Left ventricle myocardium inferior (tissue), 1 donor: ENCODE results near the gene BRWD1. TPM values are rescaled to one million over a fixed set of nuclear protein-coding genes. Genes with fewer than 3 reads are reported as not detected.

Source experiments
- DNase-seq: peaks from one replicate; pipeline ENCODE4 v3.0.0-alpha.2; 2020
- H3K27ac ChIP-seq: fragments of 200-600 bp; replicated peaks from 2 replicates; pipeline ENCODE4 v1.8.0; 2021
- H3K27me3 ChIP-seq: fragments of 200-600 bp; 2 replicates; pipeline ENCODE4 v1.8.0; 2021; ENCODE audit warnings: low read depth
- H3K36me3 ChIP-seq: fragments of 200-600 bp; 2 replicates; pipeline ENCODE4 v1.8.0; 2021
- H3K4me1 ChIP-seq: fragments of 200-600 bp; 2 replicates; pipeline ENCODE4 v1.8.0; 2021
- H3K4me3 ChIP-seq: fragments of 200-600 bp; 2 replicates; pipeline ENCODE4 v1.8.0; 2021; ENCODE audit warnings: mild to moderate bottlenecking, moderate library complexity
- H3K9me3 ChIP-seq: fragments of 200-600 bp; replicated peaks from 2 replicates; pipeline ENCODE4 v1.8.0; 2021
- intact Hi-C: fragments of 100-400 bp; cut with micrococcal nuclease; formaldehyde crosslinking; loops from one replicate; pipeline ENCODE4 v1.11.0; 2022
- total RNA-seq: library from RNA; stranded (reverse); fragmentation: NEBNext Ultra II Directional; extraction: Animal tissue kit (Norgen Biotek cat#: 25700); gene quantifications from one replicate; pipeline ENCODE4 v1.2.1, GENCODE V29; 2021
- TF ChIP-seq, protein P1 (sequence below): fragments of 200-600 bp; IDR thresholded peaks from 2 replicates; pipeline ENCODE4 v1.8.0; 2021; ENCODE audit warnings: antibody characterized with exemption, mild to moderate bottlenecking, borderline replicate concordance
- donor health status: DM: no; HTN: yes; CAD: no; lungs with severe emphysema.

Gene BRWD1
- total RNA-seq, 1 donor from 2014 or later = 34.9 TPM

GRCh38 chr21:39183272-39184049 is 130.0 kb downstream of the BRWD1 start, which contains the start of gene PSMG1:
Gene PSMG1, minus strand, starts transcription at chr21:39183451. Its CDS starts 66 bp downstream, at chr21:39183385.
- TF ChIP-seq, protein P1, sequence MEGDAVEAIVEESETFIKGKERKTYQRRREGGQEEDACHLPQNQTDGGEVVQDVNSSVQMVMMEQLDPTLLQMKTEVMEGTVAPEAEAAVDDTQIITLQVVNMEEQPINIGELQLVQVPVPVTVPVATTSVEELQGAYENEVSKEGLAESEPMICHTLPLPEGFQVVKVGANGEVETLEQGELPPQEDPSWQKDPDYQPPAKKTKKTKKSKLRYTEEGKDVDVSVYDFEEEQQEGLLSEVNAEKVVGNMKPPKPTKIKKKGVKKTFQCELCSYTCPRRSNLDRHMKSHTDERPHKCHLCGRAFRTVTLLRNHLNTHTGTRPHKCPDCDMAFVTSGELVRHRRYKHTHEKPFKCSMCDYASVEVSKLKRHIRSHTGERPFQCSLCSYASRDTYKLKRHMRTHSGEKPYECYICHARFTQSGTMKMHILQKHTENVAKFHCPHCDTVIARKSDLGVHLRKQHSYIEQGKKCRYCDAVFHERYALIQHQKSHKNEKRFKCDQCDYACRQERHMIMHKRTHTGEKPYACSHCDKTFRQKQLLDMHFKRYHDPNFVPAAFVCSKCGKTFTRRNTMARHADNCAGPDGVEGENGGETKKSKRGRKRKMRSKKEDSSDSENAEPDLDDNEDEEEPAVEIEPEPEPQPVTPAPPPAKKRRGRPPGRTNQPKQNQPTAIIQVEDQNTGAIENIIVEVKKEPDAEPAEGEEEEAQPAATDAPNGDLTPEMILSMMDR = no peak
- DNase-seq = peak; percentile 96

GRCh38 chr21:39182484-39183271 is 130.8 kb downstream of the BRWD1 start:
- Histone ChIP-seq H3K36me3 (peaks cover 2% of the 10 kb centered on the region), H3K9me3 (no peaks in the 10 kb centered on the region), H3K27me3 (no peaks in the 10 kb centered on the region), H3K4me3 (peak overlapping the region; percentile 84), H3K4me1 (peaks cover 32% of the 10 kb centered on the region), H3K27ac (peak overlapping the region; percentile 95)
- DNase-seq = no peak
- intact Hi-C loops = no loop called here
- TF ChIP-seq, protein P1 = no peak

More at GRCh38 chr21:39183272-39184049, 130.0 kb downstream of the BRWD1 start, which contains the start of gene PSMG1:
- Histone ChIP-seq H3K27me3 (no peaks in the 10 kb centered on the region), H3K4me1 (peaks cover 32% of the 10 kb centered on the region), H3K36me3 (peaks cover 2% of the 10 kb centered on the region), H3K27ac (peak within 1 kb of the TSS; percentile 95), H3K9me3 (no peaks in the 10 kb centered on the region), H3K4me3 (peak within 1 kb of the TSS; percentile 84)
- intact Hi-C loops = no loop called here

GRCh38 chr21:39182016-39182415 is 131.4 kb downstream of the BRWD1 start:
- no peaks in the 10 kb centered on the region for H3K9me3 ChIP-seq
- no peak overlapping the region for H3K27ac ChIP-seq
- no peaks in the 10 kb centered on the region for H3K27me3 ChIP-seq
- peak overlapping the region; percentile 84 for H3K4me3 ChIP-seq
- H3K4me1 ChIP-seq = peaks cover 32% of the 10 kb centered on the region
- intact Hi-C loops = no loop called here
- TF ChIP-seq, protein P1 = no peak
- no peak for DNase-seq
- peaks cover 2% of the 10 kb centered on the region for H3K36me3 ChIP-seq

GRCh38 chr21:39181205-39181818 is 132.1 kb downstream of the BRWD1 start:
- H3K4me1 ChIP-seq = peaks cover 35% of the 10 kb centered on the region
- intact Hi-C loops = no loop called here
- TF ChIP-seq, protein P1 = no peak

DNA sequence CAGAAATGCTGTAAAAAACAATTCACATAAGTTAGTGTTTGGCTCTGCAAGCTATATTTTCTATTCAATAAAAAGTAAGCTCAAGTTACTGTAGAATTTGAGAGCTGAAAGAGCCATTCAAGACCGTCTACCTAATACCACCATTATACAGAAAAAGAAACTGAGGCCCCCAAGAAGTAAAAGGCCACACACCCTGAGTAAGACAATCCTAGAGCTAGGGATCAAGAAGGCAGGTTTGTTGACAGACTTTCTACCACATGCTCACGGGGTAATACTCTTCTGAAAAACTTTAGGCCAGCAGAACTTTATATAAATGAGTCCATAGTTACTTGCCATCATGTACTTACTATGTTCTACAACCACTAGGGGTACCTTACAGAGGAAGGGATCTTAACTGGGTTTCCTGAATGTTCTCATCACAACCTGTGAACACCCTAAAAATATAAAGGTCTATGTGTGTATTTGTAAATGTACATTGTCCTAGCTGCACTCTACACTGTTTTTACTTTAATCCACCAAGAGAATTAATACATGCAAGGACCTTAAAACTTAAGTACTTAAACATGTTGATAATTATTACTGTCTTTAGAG is 132.9 kb downstream of the BRWD1 start:
- intact Hi-C loops = no loop called here
- no peak overlapping the region for H3K4me3 ChIP-seq

More at GRCh38 chr21:39181205-39181818, 132.1 kb downstream of the BRWD1 start:
- no peak overlapping the region for H3K27ac ChIP-seq
- H3K27me3 ChIP-seq = no peaks in the 10 kb centered on the region
- H3K4me3 ChIP-seq = no peak overlapping the region
- DNase-seq = no peak
- no peaks in the 10 kb centered on the region for H3K9me3 ChIP-seq
- H3K36me3 ChIP-seq = peaks cover 2% of the 10 kb centered on the region

More for the DNA sequence above, 132.9 kb downstream of the BRWD1 start:
- H3K4me1 ChIP-seq = peaks cover 36% of the 10 kb centered on the region
- no peaks in the 10 kb centered on the region for H3K9me3 ChIP-seq
- H3K27ac ChIP-seq = no peak overlapping the region
- no peaks in the 10 kb centered on the region for H3K27me3 ChIP-seq
- TF ChIP-seq, protein P1 = no peak
- H3K36me3 ChIP-seq = peaks cover 2% of the 10 kb centered on the region
- DNase-seq = no peak
